ENCODE results near the gene FAM156B. TPM values are rescaled to one million over a fixed set of nuclear protein-coding genes. Genes with fewer than 3 reads are reported as not detected.

FAM156B gene
- total and polyA plus RNA-seq, 3 donors from 2014 or later, result 21.4 to 82.6 (median 73.7) TPM

Other genes starting within 250 kb of the FAM156B start
- not detected for gene SSX7, start 242.4 kb upstream of the FAM156B start, total RNA-seq
- not detected for gene SSX7, start 242.4 kb upstream of the FAM156B start, polyA plus RNA-seq (ENCODE audit: insufficient read depth, low read depth, low replicate concordance)
- 1 to 10 TPM in 1 of 2 donors, not detected in 1; 5.6 TPM for gene SSX2, start 190.2 kb upstream of the FAM156B start, total RNA-seq
- gene SSX2, start 190.2 kb upstream of the FAM156B start, polyA plus RNA-seq (ENCODE audit: insufficient read depth, low read depth, low replicate concordance), result 9.1 TPM
- gene SSX2B, start 146.1 kb upstream of the FAM156B start, total RNA-seq, result 10 to 100 TPM; 37.5 to 40.6 TPM
- gene SSX2B, start 146.1 kb upstream of the FAM156B start, polyA plus RNA-seq (ENCODE audit: insufficient read depth, low read depth, low replicate concordance), result 42.6 TPM
- 1 to 10 TPM; 1.9 to 8.8 TPM for gene SPANXN5, start 99.9 kb upstream of the FAM156B start, total RNA-seq
- gene SPANXN5, start 99.9 kb upstream of the FAM156B start, polyA plus RNA-seq (ENCODE audit: insufficient read depth, low read depth, low replicate concordance), result 7.9 TPM
- 1 to 10 TPM; 1.2 to 1.5 TPM for gene XAGE5, start 86.0 kb upstream of the FAM156B start, total RNA-seq
- gene XAGE5, start 86.0 kb upstream of the FAM156B start, polyA plus RNA-seq (ENCODE audit: insufficient read depth, low read depth, low replicate concordance), result 3.3 TPM
- gene XAGE3, start 29.2 kb upstream of the FAM156B start, total RNA-seq, result under 1 TPM in 1 of 2 donors, not detected in 1; 0.99 TPM
- 2.3 TPM for gene XAGE3, start 29.2 kb upstream of the FAM156B start, polyA plus RNA-seq (ENCODE audit: insufficient read depth, low read depth, low replicate concordance)
- gene FAM156A, start 61.2 kb downstream of the FAM156B start, total RNA-seq, result 10 to 100 TPM; 62.0 to 64.5 TPM
- 25.6 TPM for gene FAM156A, start 61.2 kb downstream of the FAM156B start, polyA plus RNA-seq (ENCODE audit: insufficient read depth, low read depth, low replicate concordance)
- 1 to 10 TPM; 2.8 to 3.8 TPM for gene GPR173, start 151.5 kb downstream of the FAM156B start, total RNA-seq
- gene GPR173, start 151.5 kb downstream of the FAM156B start, polyA plus RNA-seq (ENCODE audit: insufficient read depth, low read depth, low replicate concordance), result 2.4 TPM
- 100 to 1,000 TPM; 358 to 363 TPM for gene TSPYL2, start 185.0 kb downstream of the FAM156B start, total RNA-seq
- gene TSPYL2, start 185.0 kb downstream of the FAM156B start, polyA plus RNA-seq (ENCODE audit: insufficient read depth, low read depth, low replicate concordance), result 193 TPM
- gene KANTR, start 196.8 kb downstream of the FAM156B start, total RNA-seq, result 10 to 100 TPM; 39.3 to 46.1 TPM
- gene KANTR, start 196.8 kb downstream of the FAM156B start, polyA plus RNA-seq (ENCODE audit: insufficient read depth, low read depth, low replicate concordance), result 3.0 TPM